Adrenal gland (tissue), 12 donors: ENCODE results near the gene NCCRP1. TPM values are rescaled to one million over a fixed set of nuclear protein-coding genes. Genes with fewer than 3 reads are reported as not detected.
A peak's percentile ranks its signal among the peaks of the same experiment; 100 is the strongest.

Experiments
- DNase-seq, 7 donors: peaks; one replicate each; pipeline ENCODE4 v3.0.0-alpha.2; 2019 to 2020
- H3K27ac ChIP-seq, 5 donors: fragments of 200-600 bp; sonication (generic) in 4 of 5; 1 replicate in 3 of 5; 2 replicates in 2 of 5; pipeline versions ENCODE4 v1.5.1 to v1.8.0; 2016 to 2020; ENCODE audit warnings: mild to moderate bottlenecking in 1 of 5
- H3K27me3 ChIP-seq: fragments of 200-600 bp; 2 replicates; pipeline ENCODE4 v1.8.0; 2021
- H3K36me3 ChIP-seq, 2 donors: fragments of 200-600 bp; replicated peaks in 1 of 2; 1 replicate in 1 of 2; 2 replicates in 1 of 2; pipeline versions ENCODE4 v1.5.1 to v1.8.0; 2018 to 2022
- H3K4me1 ChIP-seq, 2 donors: fragments of 200-600 bp; replicated peaks in 1 of 2; 1 replicate in 1 of 2; 2 replicates in 1 of 2; pipeline versions ENCODE4 v1.5.1 to v1.8.0; 2018 to 2021
- H3K4me3 ChIP-seq, 4 donors: fragments of 200-600 bp; sonication (generic) in 3 of 4; one replicate each; pipeline ENCODE4 v1.5.1; 2016 to 2018
- H3K9me3 ChIP-seq, 3 donors: fragments of 200-600 bp; sonication (generic) in 1 of 3; replicated peaks in 1 of 3; 1 replicate in 2 of 3; 2 replicates in 1 of 3; pipeline versions ENCODE4 v1.5.1 to v1.8.0; 2016 to 2021
- POLR2A ChIP-seq, 2 donors: fragments of 450-650 bp; IDR thresholded peaks; one replicate each; pipeline ENCODE4 v1.6.1; 2017; ENCODE audit warnings: antibody characterized with exemption in 2 of 2, mild to moderate bottlenecking in 2 of 2, moderate library complexity in 1 of 2
- WGBS, 4 donors: extraction: QIAGEN DNeasy Blood & Tissue Kit in 2 of 4; methylation state at CpG; one replicate each; pipeline versions ENCODE4 v1.1.5 to v1.1.7; 2013 to 2017; 5-methylcytosine and 5-hydroxymethylcytosine counted together
- intact Hi-C, 2 donors: fragments of 100-400 bp; cut with DNase I; formaldehyde crosslinking; loops; one replicate each; pipeline versions ENCODE4 v1.14.1 to v1.15.0; 2022 to 2023
- polyA plus RNA-seq, 3 donors: library from polyadenylated mRNA; stranded (reverse); fragments of 200-250 nt in 2 of 3; fragments of 350-450 nt in 1 of 3; fragmentation: Illumina TruSeq in 1 of 3; extraction: RNeasy Lipid Tissue Mini Kit (QIAGEN cat#74804) in 1 of 3; gene quantifications; one replicate each; pipeline ENCODE4 v1.2.3, GENCODE V29; 2013 to 2014
- total RNA-seq, 9 donors: library from RNA; depleted of rRNA in 4 of 9; stranded (reverse); fragments of >200 nt in 4 of 9; fragments of 120-200 nt in 1 of 9; fragmentation: NEBNext Ultra II Directional in 1 of 9; extraction: Animal tissue kit (Norgen Biotek cat#: 25700) in 1 of 9; gene quantifications; one replicate each; pipeline versions ENCODE4 v1.1.0 to v1.2.4, GENCODE V29; 2013 to 2023
- TF ChIP-seq, protein P1 (sequence below), 6 experiments: fragments of 450-650 bp in 4 of 6; fragments of 200-600 bp in 2 of 6; sonication (generic) in 1 of 6; IDR thresholded peaks; 1 replicate in 5 of 6; 2 replicates in 1 of 6; pipeline versions ENCODE4 v1.5.1 to v1.8.0; 2016 to 2021; ENCODE audit warnings: antibody characterized with exemption in 6 of 6, mild to moderate bottlenecking in 2 of 6, moderate library complexity in 1 of 6
- donor health status: healthy with polysubstance abuse.
- donor health status: Bipolar disorder and iron deficiency.
- donor health status: DM: yes; HTN: yes; CAD: no.
- donor health status: DM: no; HTN: no; CAD: no.
- donor health status: DM: no; HTN: no; CAD: no.
- donor health status: DM: yes; HTN: yes; CAD: no.

NCCRP1 gene
- total and polyA plus RNA-seq, 12 donors, result 0.10 to 0.78 (median 0.11) TPM; not detected in 7

DNA sequence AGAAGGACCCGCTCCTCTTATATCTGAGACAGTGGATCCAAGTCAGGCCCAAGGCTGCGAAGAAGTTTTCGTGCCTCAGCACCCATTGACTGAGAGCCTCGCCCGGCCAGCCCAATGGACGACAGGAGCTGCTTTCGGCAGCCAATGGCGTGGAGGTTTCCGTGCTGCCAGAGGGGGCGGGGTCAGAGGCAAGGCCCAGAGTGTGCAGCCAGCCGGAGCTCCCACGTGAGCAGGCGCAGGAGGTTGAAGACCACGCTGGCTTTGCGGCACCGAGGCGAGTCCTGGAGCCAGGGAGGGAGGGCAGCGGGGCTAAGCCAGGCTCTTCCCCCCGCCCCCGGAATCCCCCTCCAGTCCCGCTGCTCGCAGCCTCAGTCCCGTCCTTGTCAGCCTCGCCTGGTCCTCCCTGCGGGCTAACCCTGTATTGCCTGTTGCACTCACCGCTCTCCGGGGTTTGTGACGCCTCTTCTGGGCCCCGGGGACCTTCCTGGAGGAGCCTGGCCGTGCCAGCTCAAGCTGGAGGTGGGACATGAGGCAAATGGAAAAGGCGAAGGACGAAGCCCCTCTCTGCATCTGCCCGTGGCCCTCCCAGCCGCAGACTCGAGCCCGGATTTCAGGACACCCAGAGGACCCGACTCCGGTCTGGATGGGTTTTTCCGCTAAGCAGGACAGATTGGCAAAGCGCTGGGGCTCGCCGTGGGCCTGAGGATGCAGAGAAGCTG lies 50.3 kb downstream of the NCCRP1 start:
- Histone ChIP-seq H3K27ac (no peak overlapping the region), H3K4me3 (no peak overlapping the region), H3K36me3 (no peaks in the 10 kb centered on the region), H3K9me3 (no peaks in the 10 kb centered on the region), H3K27me3 (peaks cover 28% of the 10 kb centered on the region), H3K4me1 (no peaks in the 10 kb centered on the region)
- DNase-seq, result peak in 4 of 7 donors; percentile 8 to 60 (median 22)
- no peak for TF ChIP-seq POLR2A (IDR thresholded peaks at IDR 0.05)
- TF ChIP-seq, protein P1, sequence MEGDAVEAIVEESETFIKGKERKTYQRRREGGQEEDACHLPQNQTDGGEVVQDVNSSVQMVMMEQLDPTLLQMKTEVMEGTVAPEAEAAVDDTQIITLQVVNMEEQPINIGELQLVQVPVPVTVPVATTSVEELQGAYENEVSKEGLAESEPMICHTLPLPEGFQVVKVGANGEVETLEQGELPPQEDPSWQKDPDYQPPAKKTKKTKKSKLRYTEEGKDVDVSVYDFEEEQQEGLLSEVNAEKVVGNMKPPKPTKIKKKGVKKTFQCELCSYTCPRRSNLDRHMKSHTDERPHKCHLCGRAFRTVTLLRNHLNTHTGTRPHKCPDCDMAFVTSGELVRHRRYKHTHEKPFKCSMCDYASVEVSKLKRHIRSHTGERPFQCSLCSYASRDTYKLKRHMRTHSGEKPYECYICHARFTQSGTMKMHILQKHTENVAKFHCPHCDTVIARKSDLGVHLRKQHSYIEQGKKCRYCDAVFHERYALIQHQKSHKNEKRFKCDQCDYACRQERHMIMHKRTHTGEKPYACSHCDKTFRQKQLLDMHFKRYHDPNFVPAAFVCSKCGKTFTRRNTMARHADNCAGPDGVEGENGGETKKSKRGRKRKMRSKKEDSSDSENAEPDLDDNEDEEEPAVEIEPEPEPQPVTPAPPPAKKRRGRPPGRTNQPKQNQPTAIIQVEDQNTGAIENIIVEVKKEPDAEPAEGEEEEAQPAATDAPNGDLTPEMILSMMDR (IDR thresholded peaks at IDR 0.05), result no peak
- 37 to 47% (median 41%) methylated on average over 14 to 42 of the region's 42 CpGs for WGBS, 4 donors
- intact Hi-C loops, result no loop called here

DNA sequence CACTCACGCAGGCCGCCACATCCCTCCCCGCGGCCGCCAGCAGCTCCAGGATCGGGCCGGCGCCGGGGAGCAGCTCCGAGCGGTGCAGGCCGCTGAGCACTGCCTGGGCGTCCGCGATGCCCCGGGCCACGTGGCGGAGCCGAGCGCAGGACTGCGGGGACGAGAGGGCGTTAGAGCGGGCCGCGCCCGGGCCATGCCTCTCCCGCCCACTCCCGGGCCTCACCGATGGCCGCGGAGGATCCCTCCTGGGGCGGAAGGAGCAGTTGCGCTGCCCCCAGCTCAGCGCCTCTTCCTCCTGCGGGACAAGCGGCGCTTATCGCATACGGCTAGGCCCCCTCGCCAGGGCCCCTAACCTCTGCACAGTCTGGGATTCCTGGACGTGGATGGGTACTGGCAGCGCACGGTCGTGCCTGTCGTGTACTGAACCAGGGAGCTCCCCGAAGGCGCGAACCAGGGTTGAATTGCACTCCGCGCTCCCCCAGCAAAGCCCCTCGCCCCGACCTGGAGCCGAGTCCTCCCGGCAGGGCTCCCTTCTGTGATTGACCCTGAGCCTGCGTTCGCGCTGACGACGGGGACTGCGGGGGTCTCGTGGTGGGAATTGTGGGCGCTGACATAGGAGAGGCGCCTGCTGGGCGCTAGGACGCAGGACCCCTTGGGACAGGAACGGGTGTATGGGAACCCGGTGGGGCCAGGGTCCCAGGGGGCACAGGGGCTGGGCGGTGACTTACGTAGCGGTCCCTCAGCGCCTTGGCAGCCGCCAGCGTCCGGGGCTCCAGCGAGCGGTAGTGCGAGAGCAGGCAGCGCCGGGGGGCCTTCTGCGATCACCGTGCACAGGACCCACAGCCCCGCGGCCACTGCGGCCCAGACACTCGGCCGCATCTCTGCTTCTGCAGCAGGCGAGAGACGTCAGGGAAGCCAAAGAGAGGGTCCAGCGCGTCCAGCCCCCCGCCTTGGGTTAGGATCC lies 51.2 kb downstream of the NCCRP1 start:
- H3K4me1 ChIP-seq, result no peaks in the 10 kb centered on the region
- H3K9me3 ChIP-seq, result no peaks in the 10 kb centered on the region
- intact Hi-C loops, result no loop called here
- DNase-seq, result no peak
- WGBS, 4 donors, result 0 to 54% (median 27%) methylated on average over 8 to 92 of the region's 92 CpGs
- no peak overlapping the region for H3K27ac ChIP-seq
- no peak for TF ChIP-seq POLR2A (IDR thresholded peaks at IDR 0.05)
- TF ChIP-seq, protein P1 (IDR thresholded peaks at IDR 0.05), result no peak
- H3K36me3 ChIP-seq, result no peaks in the 10 kb centered on the region
- peaks cover 28% of the 10 kb centered on the region for H3K27me3 ChIP-seq
- H3K4me3 ChIP-seq, result no peak overlapping the region

DNA sequence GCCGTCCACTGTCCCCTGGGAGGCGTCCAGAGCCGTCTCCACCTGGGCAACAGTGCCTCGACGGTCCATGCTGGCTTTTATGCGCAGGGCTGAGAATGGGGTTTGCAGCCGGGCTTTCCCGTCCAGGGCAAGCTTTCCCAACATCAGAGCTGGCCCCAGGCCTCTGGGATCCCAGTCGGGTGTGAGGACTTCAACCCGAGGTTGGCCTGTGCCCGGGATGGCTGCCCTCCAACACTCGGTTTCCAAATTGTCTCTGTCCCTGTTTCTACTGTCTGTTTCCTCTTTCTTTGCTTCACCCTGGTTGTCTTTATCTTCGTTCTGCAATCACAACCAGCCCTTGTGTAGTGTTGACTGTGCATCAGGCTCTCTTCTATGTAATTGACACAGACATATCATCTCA lies 52.0 kb downstream of the NCCRP1 start, which contains the start of gene IFNL4:
IFNL4 (minus strand) TSS at position 51 of the 400 bp plus-strand sequence.
- intact Hi-C loops, result no loop called here
- Histone ChIP-seq H3K4me1 (no peaks in the 10 kb centered on the region), H3K27ac (no peak within 1 kb of the TSS), H3K36me3 (no peaks in the 10 kb centered on the region), H3K27me3 (peaks cover 28% of the 10 kb centered on the region), H3K4me3 (no peak within 1 kb of the TSS), H3K9me3 (no peaks in the 10 kb centered on the region)
- DNase-seq, result no peak
- no peak for TF ChIP-seq POLR2A (IDR thresholded peaks at IDR 0.05)
- TF ChIP-seq, protein P1 (IDR thresholded peaks at IDR 0.05), result no peak
- 70 to 74% (median 72%) methylated on average over 13 of the region's 13 CpGs for whole genome bisulfite sequencing, 4 donors

DNA sequence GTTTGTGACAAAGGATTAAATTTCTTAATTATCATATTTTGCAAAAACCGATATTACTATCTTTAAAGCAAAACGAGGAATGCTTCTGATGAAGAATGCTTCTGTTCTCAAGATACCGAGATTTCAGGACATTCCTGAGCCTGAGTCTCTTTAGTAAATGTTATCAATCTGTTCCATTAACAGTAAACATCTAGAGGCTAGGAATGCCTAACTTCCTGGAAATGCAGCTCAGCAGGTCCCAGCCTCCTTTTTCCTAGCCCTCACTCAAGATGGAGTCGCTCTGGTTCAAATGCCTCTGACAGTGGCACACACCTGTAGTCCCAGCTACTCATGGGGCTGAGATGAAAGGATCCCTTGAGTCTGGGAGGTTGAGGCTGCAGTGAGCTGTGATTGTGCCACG lies 54.3 kb downstream of the NCCRP1 start:
- no peaks in the 10 kb centered on the region for H3K9me3 ChIP-seq
- TF ChIP-seq, protein P1 (IDR thresholded peaks at IDR 0.05), result no peak
- no peak for TF ChIP-seq POLR2A (IDR thresholded peaks at IDR 0.05)
- WGBS, 4 donors, result 75 to 85% (median 80%) methylated on average over 5 of the region's 5 CpGs
- no peak overlapping the region for H3K4me3 ChIP-seq
- DNase-seq, result no peak
- no peak overlapping the region for H3K27ac ChIP-seq
- intact Hi-C loops, result no loop called here
- no peaks in the 10 kb centered on the region for H3K36me3 ChIP-seq
- peaks cover 33% of the 10 kb centered on the region for H3K27me3 ChIP-seq
- no peaks in the 10 kb centered on the region for H3K4me1 ChIP-seq
